GM21717 (cell line): ENCODE measurements around the gene MALAT1.
"Not testable (repeated sequence)": the region's sequence is repeated elsewhere in the genome, so short reads cannot be mapped to it uniquely, and the experiment has no call there.

Experiments
- ATAC-seq: cut with Tn5 transposase; IDR thresholded peaks from one replicate; pipeline ENCODE4 v1.9.1; 2021; ENCODE audit warnings: mild to moderate bottlenecking, moderate library complexity; ENCODE audit not compliant: unreplicated experiment

MALAT1 gene

GRCh38 chr11:65516135-65516968 lies 17.5 kb downstream of the MALAT1 start:
- no peak for ATAC-seq

DNA sequence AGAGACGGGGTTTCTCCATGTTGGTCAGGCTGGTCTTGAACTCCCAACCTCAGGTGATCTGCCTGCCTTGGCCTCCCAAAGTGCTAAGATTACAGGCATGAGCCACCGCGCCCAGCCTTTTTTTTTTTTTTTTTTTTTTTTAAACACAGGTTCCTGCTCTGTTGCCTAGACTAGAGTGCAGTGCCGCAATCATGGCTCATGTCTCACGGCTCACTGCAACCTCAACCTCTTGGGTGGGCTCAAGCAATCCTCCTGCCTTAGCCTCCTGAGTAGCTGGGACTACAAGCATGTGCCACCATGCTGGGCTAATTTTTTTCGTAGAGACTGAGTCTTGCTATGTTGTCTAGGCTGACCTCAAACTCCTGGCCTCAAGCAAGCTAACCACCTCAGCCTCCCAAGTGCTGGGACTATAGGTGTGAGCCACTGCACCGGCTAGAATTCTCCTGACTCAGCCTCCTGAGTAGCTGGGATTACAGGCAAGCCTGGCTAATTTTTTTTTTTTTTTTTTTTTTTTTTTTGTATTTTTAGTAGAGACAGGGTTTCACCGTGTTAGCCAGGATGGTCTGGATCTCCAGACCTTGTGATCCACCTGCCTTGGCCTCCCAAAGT lies 20.2 kb downstream of the MALAT1 start:
- not testable (repeated sequence) for ATAC-seq

DNA sequence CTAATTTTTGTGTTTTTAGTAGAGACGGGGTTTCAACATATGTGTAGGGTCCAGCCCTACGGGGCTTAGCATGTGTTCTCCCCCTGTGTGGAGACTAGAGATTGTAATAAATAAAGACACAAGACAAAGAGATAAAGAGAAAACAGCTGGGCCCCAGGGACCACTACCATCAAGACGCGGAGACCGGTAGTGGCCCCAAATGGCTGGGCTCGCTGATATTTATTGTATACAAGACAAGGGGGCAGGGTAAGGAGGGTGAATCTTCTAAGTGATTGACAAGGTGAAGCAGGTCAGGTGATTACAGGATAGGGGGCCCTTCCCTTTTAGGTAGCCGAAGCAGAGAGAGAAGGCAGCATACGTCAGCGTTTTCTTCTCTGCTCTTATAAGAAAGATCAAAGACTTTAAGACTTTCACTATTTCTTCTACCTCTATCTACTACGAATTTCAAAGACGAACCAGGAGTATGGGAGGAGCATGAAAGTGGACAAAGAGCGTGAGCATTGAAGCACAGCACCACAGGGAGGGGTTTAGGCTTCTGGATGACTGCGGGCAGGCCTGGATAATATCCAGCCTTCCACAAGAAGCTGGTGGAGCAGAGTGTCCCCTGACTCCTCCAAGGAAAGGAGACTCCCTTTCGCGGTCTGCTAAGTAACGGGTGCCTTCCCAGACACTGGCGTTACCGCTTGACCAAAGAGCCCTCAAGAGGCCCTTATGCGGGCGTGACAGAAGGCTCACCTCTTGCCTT lies 23.1 kb downstream of the MALAT1 start:
- ATAC-seq = not testable (repeated sequence)

GRCh38 chr11:65522718-65523630 lies 24.1 kb downstream of the MALAT1 start:
- not testable (repeated sequence) for ATAC-seq

DNA sequence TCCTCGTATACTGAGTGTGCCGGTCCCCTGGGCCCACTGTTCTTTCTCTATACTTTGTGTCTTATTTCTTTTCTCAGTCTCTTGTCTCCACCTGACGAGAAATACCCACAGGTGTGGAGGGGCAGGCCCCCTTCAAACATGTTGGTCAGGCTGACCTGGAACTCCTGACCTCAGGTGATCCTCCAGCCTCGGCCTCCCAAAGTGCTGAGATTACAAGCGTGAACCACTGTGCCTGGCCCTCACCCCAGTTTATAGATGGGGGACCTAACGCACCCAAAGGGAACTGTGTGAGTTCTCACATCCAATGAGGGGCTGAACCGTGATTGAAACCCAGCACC lies 24.8 kb downstream of the MALAT1 start:
- ATAC-seq = not testable (repeated sequence)

DNA sequence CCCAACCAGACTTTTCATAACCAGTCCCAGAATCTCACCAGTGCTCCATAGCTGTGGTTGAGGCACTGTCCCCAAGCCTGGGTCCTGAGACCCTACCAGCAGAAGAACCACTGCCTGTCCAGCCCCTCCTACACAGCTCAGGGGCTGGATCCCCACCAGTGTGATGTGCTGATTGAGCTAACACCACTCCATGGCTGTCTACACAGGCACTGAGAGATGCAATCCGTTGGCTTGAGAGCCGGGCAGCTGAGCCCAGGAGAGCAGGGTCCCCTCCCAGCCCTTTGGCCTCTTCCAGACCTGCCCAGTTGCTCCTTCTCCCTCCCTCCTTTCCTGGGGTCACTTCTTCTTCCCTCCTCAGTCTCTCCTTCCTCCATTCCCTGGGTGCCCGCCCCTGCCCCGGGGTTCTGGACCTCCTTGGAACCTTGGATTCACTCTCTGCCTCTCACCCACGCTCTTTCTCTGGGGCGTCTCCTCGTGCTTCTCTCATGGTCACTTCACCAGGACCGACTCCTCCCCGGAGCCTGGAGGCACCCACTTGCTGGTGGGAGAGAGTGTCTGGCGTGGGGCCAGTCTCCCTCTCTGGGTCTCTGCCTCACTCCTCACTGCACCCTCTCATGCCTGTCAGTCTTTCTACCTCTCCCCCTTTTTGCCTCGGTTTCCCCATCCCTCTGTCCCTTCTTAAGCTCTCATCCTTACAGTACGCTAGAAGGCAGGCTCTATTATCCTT lies 25.3 kb downstream of the MALAT1 start:
- no peak for ATAC-seq

- ATAC-seq = no peak
These were observed 26.1 kb downstream of the MALAT1 start, which contains the start of gene SCYL1 for GRCh38 chr11:65524741-65525545. TSS of gene SCYL1 (plus strand) at chr11:65525083. CDS start at chr11:65525154, 71 bp downstream.

DNA sequence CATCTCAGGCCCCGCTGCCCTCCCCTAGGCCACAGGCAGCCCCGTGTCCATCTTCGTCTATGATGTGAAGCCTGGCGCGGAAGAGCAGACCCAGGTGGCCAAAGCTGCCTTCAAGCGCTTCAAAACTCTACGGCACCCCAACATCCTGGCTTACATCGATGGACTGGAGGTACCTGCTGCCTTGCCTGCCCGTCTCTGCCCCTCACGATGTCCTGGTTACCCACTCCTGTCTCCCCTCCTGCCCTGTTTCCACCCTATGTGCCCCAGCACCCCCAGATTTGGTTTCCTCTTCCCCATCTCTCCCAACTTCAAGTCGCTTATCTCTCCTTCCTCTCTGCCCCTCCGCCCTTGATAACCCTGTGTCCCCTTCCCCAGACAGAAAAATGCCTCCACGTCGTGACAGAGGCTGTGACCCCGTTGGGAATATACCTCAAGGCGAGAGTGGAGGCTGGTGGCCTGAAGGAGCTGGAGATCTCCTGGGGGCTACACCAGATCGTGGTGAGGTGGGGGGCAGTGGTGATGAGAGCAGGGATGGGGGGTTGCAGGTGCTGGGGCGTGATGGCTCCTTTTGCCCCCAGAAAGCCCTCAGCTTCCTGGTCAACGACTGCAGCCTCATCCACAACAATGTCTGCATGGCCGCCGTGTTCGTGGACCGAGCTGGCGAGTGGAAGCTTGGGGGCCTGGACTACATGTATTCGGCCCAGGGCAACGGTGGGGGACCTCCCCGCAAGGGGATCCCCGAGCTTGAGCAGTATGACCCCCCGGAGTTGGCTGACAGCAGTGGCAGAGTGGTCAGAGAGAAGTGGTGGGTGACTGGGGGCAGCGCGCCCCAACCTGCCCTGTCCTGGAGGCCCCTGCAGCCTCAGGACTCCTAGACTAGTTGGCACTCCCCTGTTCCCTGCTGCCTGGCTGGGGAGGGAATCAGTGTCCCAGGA lies 27.0 kb downstream of the MALAT1 start:
- no peak for ATAC-seq

DNA sequence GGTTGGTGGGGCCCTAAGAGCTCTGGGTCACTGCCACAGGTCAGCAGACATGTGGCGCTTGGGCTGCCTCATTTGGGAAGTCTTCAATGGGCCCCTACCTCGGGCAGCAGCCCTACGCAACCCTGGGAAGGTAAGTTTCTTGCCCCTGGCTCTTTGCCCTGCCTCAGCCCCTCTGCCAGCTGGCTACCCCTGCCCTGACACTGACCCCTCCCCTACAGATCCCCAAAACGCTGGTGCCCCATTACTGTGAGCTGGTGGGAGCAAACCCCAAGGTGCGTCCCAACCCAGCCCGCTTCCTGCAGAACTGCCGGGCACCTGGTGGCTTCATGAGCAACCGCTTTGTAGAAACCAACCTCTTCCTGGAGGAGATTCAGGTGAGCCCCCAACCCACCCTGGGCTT lies 27.9 kb downstream of the MALAT1 start:
- no peak for ATAC-seq

DNA sequence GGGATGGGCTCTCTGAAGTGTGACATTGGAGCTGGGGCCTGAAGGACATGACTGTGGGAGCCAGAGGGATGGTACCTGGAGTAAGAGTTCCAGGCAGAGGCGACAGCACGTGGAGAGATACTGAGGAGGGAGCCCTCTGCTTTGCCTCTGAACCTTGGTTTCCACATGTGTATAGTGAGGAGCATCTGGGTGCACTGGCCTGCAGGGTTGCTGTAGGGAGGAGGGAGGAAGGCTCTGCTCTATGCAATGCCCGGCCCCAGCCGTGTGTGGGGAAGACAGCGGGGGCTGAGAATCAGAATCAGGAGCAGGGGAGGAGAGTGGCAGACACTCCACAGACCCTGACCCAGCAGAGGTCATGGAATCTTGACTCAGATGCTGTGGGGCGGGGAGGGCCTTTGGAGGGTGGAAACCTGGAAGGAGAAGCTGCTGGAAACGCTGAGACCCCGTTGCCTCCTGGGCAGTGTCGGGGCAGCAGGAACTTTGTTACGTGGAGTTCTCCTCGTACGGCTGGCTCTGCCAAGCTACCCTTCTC lies 30.0 kb downstream of the MALAT1 start:
- ATAC-seq = no peak

GRCh38 chr11:65529475-65530156 lies 30.8 kb downstream of the MALAT1 start:
- no peak for ATAC-seq

- no peak for ATAC-seq
These were observed 31.3 kb downstream of the MALAT1 start for GRCh38 chr11:65530157-65530496.

DNA sequence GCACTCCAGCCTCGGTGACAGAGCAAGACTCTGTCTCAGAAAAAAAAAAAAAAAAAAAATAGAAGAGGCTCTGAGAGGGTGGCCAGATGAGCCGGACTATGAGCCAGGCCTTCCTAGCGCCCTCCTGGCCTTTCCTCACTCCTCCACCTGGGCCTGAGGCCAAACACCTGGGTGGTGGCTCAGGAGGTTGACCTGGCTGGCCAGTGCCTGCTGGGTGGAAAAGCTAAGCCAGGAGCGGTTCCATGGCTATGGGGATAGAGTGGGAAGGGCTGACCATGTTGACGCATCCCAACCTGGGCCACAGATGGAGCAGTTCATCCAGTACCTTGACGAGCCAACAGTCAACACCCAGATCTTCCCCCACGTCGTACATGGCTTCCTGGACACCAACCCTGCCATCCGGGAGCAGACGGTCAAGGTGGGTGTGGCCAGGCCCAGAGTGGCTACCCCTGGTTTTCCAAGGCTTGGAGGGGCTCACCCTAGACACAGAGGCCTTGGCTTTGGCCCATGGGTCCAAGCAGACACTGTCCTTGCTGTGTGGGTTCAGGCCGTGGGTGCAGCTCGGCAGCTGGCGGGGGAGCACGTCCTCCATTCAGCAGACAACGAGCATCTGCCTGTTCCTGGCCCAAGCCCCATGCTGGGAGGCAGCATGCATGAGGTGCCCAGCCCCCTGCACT lies 33.7 kb downstream of the MALAT1 start:
- ATAC-seq = no peak

DNA sequence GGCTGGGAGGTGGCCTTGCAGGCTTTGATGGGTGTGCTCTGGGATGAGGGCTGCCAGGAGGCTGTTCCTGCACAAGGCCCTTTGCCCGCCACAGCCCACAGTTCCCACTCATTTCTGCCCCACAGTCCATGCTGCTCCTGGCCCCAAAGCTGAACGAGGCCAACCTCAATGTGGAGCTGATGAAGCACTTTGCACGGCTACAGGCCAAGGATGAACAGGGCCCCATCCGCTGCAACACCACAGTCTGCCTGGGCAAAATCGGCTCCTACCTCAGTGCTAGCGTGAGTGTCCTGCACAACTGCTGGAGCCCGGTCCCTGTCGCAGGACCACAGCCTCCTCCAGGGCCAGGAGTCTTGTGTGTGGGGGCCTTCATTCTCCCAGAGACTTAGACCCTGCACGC lies 36.3 kb downstream of the MALAT1 start:
- ATAC-seq = no peak

- no peak for ATAC-seq
These were observed 37.8 kb downstream of the MALAT1 start for GRCh38 chr11:65536412-65537295.

- ATAC-seq = no peak
These were observed 38.4 kb downstream of the MALAT1 start for GRCh38 chr11:65537296-65537597.
